GM21367 (cell line): ENCODE data around the gene SLC9A5.

Experiments
- ATAC-seq: cut with Tn5 transposase; IDR thresholded peaks from one replicate; pipeline ENCODE4 v1.9.1; 2021; ENCODE audit not compliant: unreplicated experiment

Gene SLC9A5

GRCh38 chr16:67255553-67256221, 6.9 kb downstream of the SLC9A5 start:
- ATAC-seq, result no peak

DNA sequence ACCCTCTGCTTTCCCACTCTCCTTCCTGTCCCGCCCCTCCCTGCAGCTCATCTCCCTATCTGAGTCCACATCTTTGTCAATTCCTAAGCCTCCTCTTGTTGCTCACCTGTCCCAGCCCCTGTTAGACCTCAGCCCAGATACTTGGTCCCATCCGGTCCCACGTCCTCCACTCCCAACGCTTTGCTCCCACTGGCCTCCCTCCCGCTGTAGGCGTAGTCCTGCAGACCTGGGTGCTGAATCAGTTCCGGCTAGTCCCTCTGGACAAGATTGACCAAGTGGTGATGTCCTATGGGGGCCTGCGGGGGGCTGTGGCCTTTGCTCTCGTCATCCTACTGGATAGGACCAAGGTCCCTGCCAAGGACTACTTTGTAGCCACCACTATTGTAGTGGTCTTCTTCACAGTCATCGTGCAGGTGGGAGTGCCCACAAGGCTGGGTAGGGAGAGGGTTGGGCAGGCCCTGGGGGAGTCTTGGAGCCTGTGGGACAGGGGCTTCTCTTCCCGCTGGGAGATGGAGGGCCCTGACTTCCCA, 8.0 kb downstream of the SLC9A5 start:
- ATAC-seq, result no peak

GRCh38 chr16:67257486-67258160, 8.8 kb downstream of the SLC9A5 start:
- no peak for ATAC-seq

GRCh38 chr16:67258161-67258835, 9.5 kb downstream of the SLC9A5 start:
- ATAC-seq, result no peak

- ATAC-seq, result no peak
Observed at GRCh38 chr16:67259705-67260104, 10.9 kb downstream of the SLC9A5 start.

DNA sequence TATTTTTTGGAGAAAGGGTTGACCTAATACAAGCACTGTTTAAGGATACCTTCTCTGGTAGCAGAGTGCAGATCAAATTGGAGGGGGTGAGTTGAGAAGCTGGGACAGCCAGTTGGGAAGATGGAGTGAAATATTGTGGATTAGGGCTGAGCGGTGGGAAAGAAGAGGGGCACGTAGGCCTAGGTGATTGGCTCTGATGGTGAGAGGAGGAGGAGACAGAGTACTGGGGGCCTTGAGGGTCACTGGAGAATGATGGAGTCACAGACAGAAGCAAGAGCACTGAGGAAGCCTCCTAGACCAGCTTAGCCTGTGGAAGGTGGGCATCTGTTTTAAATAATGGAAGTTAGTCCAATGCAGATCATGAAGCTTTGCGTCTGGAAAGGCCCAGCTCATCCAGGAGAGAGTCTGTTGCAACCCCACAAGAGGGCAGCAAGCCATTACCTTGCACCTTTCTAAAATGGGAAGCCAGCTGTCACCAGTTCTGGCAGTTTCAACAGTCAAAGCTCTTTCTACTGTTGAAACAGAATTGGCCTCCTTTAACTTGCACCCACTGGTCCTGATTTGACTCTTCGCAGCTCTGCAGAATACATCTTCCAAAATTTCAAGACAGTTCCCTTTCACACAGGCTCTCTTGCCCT, 11.8 kb downstream of the SLC9A5 start:
- no peak for ATAC-seq

GRCh38 chr16:67263201-67263600, 14.4 kb downstream of the SLC9A5 start:
- ATAC-seq, result no peak

DNA sequence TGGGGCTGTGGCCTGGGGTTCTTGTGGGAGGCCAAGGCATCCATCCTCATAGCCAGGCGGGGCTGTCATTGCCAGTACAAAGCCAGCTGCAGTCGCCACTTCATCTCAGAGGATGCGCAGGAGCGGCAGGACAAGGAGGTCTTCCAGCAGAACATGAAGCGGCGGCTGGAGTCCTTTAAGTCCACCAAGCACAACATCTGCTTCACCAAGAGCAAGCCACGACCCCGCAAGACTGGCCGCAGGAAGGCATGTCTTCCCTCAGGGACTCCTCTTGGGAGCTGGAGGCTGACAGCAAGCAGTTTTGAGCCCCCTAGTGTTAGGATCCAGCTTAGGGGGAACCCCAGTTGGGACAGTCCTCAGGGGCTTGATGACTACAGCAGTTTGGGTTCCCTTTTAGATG, 15.5 kb downstream of the SLC9A5 start:
- no peak for ATAC-seq

- no peak for ATAC-seq
Observed at GRCh38 chr16:67264866-67265265, 16.1 kb downstream of the SLC9A5 start.

DNA sequence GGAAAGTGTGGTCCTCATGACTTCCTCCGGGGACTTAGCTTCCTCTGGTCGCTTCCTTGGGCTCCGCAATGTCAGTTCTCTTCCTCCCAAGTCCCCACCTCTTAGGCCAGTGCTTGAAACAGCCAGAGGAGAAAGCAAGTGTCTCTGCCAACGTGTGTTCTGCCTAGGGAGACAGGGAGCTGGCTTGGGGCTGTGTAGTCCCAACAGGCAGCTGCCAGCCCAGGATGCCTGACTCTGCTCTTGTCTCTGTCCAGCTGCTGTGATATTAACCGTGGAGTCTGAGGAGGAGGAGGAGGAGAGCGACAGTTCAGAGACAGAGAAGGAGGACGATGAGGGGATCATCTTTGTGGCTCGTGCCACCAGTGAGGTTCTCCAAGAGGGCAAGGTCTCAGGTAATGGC, 17.1 kb downstream of the SLC9A5 start:
- no peak for ATAC-seq

GRCh38 chr16:67268136-67268579, 19.4 kb downstream of the SLC9A5 start:
- no peak for ATAC-seq

DNA sequence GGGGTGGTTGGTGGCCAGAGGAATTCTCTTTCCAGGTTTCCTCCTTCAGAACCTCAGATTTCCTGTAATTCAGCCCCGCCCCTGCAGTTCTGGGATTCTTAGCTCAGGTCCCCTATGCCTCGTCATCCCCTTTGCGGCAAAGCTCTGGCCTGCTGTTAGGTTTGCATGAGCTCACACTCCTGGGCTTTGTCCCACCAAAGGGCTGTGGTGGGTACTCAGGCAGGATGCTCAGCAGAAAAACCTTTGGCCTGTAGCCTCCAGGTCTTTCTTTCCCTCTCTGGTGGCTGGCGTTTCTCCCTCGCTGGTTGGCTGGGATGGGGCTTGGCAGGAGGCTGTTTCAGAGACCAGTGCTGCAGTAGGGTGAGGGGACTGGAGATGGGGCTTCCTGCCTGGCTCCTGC, 21.0 kb downstream of the SLC9A5 start:
- no peak for ATAC-seq

DNA sequence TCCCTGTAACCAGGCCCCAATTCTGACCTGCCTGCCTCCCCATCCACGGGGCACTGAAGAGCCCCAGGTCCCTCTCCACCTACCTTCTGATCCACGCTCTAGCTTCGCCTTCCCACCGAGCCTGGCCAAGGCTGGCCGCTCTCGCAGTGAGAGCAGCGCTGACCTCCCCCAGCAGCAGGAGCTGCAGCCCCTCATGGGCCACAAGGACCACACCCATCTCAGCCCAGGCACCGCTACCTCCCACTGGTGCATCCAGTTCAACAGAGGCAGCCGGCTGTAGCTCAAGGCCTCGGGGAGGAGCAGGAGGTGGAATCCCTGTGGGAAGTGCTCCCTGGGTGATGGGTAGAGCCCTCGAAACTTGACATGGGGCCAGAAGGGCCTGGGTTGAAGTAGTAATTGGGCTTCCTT, 22.2 kb downstream of the SLC9A5 start:
- no peak for ATAC-seq

DNA sequence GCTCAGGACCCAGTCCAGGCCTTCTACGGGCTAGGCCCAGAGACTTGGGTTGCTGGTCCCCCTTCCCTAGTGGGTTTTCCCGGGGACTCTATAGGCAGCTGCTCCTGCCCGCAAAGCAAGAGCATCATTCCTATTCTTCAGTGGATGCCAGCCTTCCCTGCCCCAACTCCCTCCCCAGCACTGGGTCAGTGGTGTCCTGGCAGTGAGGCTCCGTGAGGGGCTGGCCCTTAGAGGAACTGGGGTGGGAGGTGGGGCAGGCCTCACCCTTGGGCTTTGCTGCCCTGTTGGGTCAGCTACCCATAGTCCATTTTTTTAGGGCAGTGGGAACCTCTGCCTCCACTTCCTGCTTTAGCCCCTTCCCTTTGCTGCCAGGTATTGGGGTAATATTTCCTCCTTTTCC, 22.7 kb downstream of the SLC9A5 start:
- no peak for ATAC-seq

DNA sequence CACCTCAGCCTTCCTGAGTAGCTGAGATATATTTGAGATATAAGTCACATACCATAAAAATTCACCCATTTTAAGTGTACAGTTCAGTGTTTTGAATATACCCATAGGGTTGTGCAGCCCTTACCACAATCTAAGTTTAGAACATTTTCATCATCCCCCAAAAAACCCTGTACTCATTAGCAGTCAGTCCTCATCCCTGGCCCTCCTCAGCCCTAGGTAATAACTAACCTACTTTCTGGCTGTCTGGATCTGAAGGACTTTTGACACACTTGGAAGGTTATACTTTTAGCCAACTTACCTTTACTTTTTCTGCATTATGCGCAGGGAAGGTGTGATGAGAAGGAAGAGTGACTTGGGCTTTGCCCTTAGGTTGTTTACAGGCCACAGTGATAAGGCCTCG, 26.5 kb downstream of the SLC9A5 start:
- no peak for ATAC-seq

GRCh38 chr16:67277294-67277998, 28.7 kb downstream of the SLC9A5 start:
- ATAC-seq, result no peak

DNA sequence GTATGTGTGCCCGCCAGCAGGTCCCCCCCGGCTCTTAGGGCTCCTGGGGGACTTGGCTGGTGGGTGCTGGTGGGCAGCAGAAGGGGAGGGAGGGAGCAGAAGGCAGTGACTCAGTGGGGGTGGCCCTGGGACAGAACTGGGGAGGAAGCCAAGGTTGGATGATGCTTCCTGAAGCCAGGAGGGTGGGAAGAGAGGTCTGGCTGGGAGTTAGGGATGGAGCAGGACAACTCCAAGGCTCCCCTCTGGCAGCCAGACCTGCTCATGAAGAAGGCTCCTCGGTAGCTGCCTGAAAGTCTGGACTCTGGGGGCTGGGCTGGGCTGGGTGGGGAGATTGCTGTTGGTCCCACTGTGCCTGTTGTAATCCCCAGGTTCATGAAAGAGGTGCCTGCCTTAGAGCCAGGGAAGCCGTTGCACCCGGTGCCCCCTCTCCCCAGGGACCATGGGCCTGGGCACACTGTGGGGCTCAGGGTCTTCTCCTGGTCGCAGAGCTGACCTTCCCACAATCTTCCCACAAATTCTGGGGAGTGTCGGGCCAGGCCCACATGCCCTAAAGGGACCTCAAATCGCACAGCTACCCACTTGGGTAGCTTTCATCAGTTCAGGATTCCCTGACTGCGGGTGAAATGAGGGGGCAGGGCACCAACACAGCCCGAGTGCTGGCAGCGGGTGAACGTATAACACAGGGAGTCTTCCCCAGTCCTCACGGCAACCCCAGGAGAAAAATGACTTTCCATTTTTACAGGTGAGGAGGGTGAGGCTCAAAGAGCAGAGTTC, 29.4 kb downstream of the SLC9A5 start:
- no peak for ATAC-seq

GRCh38 chr16:67278773-67279295, 30.1 kb downstream of the SLC9A5 start:
- ATAC-seq, result peak; percentile 21

- ATAC-seq, result peak; percentile 73
Observed at GRCh38 chr16:67279296-67280089, 30.7 kb downstream of the SLC9A5 start, which contains the start of gene PLEKHG4. Gene PLEKHG4 (plus strand): TSS chr16:67279532. CDS start chr16:67280045, 513 bp downstream.
